Measurements from ENCODE around the gene B4GALNT3. TPM values are rescaled to one million over a fixed set of nuclear protein-coding genes. Genes with fewer than 3 reads are reported as not detected.
A peak's percentile ranks its signal among the peaks of the same experiment; 100 is the strongest.

Gene B4GALNT3
- total RNA-seq, 1 experiment from 2014 or later = 23.3 TPM

DNA sequence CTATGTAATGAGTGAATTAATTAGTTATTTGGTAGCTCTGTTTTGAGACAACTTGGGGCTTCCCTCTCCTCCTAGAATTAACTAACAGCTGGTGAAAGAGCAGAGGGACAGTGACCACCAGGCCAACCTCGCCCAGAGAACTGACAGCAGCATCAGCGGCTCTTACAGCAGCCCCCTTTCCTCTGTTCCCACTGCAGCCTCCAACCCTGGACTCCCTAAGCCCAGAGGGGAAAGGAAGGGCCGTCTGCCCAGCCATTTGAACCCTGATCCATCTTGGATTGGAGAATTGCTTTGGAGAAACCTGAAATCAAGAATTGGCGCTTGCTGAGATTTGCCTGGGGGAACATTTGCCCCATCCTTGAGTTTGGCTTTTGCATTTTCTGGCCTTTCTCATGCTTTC is 45.5 kb downstream of the B4GALNT3 start:
- Mint-ChIP-seq H3K4me3 (no peak overlapping the region), H3K9me3 (peaks cover 0 to 3% of the 10 kb centered on the region in 2 experiments; a peak in 1 of 5 replicates), H3K36me3 (ENCODE audit: insufficient read depth in 1 of 3, low read depth in 3 of 3) (no peaks in the 10 kb centered on the region), H3K27me3 (ENCODE audit: low read depth) (no peaks in the 10 kb centered on the region), H3K4me1 (peaks cover 40 to 53% of the 10 kb centered on the region in 2 experiments), H3K27ac (peak overlapping the region in 1 of 3 experiments; percentile 88; a peak in 2 of 7 replicates)
- no peak overlapping the region for H2AFZ ChIP-seq (ENCODE audit: low read length)
- H3K27me3 ChIP-seq (ENCODE audit: insufficient read depth, low read length) = no peaks in the 10 kb centered on the region
- TF ChIP-seq, protein P1, sequence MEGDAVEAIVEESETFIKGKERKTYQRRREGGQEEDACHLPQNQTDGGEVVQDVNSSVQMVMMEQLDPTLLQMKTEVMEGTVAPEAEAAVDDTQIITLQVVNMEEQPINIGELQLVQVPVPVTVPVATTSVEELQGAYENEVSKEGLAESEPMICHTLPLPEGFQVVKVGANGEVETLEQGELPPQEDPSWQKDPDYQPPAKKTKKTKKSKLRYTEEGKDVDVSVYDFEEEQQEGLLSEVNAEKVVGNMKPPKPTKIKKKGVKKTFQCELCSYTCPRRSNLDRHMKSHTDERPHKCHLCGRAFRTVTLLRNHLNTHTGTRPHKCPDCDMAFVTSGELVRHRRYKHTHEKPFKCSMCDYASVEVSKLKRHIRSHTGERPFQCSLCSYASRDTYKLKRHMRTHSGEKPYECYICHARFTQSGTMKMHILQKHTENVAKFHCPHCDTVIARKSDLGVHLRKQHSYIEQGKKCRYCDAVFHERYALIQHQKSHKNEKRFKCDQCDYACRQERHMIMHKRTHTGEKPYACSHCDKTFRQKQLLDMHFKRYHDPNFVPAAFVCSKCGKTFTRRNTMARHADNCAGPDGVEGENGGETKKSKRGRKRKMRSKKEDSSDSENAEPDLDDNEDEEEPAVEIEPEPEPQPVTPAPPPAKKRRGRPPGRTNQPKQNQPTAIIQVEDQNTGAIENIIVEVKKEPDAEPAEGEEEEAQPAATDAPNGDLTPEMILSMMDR (conservative IDR thresholded peaks at IDR 0.05) = no peak
- no peak overlapping the region for H3K4ac ChIP-seq (ENCODE audit: low read depth, low read length)
- no peak overlapping the region for H3K14ac ChIP-seq (ENCODE audit: insufficient read depth, low read length)
- peaks cover 15% of the 10 kb centered on the region; the same call in 1 of the 2 replicates for H3K4me1 ChIP-seq (ENCODE audit: insufficient read depth, low read length)
- no peak overlapping the region for H3K18ac ChIP-seq (ENCODE audit: insufficient read length, low read depth, low read length)
- WGBS (ENCODE audit: extremely low coverage, insufficient read length, low lambda C conversion rate) = no CpG with 5 or more reads among the region's 4 CpGs
- no peak overlapping the region for H3T11ph ChIP-seq (ENCODE audit: low read length)
- no peaks in the 10 kb centered on the region for H4K20me1 ChIP-seq (ENCODE audit: control insufficient read depth, insufficient read depth, insufficient read length)
- no peak overlapping the region for H3K23ac ChIP-seq (ENCODE audit: insufficient read length, low read depth, low read length)
- no peak overlapping the region for H2BK12ac ChIP-seq (ENCODE audit: insufficient read length, low read depth, low read length)
- no peak overlapping the region for H2BK5ac ChIP-seq (ENCODE audit: insufficient read length, low read length)
- no peaks in the 10 kb centered on the region for H3K79me2 ChIP-seq (ENCODE audit: insufficient read depth, low read length)
- no peaks in the 10 kb centered on the region for H3K23me2 ChIP-seq (ENCODE audit: insufficient read length, low read depth, low read length, poor library complexity, severe bottlenecking)
- DNase-seq = peak; percentile 14
- no peak overlapping the region for H2BK120ac ChIP-seq (ENCODE audit: low read depth, low read length, poor library complexity, severe bottlenecking)
- H2BK20ac ChIP-seq (ENCODE audit: low read depth, low read length, poor library complexity, severe bottlenecking) = no peak overlapping the region
- no peak overlapping the region for H4K8ac ChIP-seq (replicated peaks; ENCODE audit: insufficient read length, low read depth, low read length)
- H2AK5ac ChIP-seq (ENCODE audit: insufficient read length, low read length) = no peak overlapping the region
- no peak overlapping the region for H4K91ac ChIP-seq (ENCODE audit: insufficient read length, low read depth, low read length)
- no peaks in the 10 kb centered on the region for H3K9me3 ChIP-seq (ENCODE audit: control insufficient read depth, low read depth, low read length)
- H3K56ac ChIP-seq (ENCODE audit: insufficient read length, low read depth, low read length) = no peak overlapping the region
- H3K4me2 ChIP-seq (ENCODE audit: insufficient read depth, insufficient read length, low read length) = no peak overlapping the region
- no peak overlapping the region for H3K9ac ChIP-seq (ENCODE audit: extremely low read depth, insufficient read length, low read length)
- no peak overlapping the region for H3K27ac ChIP-seq (ENCODE audit: insufficient read length, low read depth, low read length)
- no peak overlapping the region for H4K5ac ChIP-seq (ENCODE audit: insufficient read length, low read depth, low read length)
- no peak overlapping the region for H2BK15ac ChIP-seq (ENCODE audit: low read depth, low read length)
- H3K79me1 ChIP-seq (ENCODE audit: insufficient read depth, low read depth, low read length, poor library complexity, severe bottlenecking) = no peaks in the 10 kb centered on the region

Measured in H9 (cell line).